ENCODE results near the gene TMA16. TPM values are rescaled to one million over a fixed set of nuclear protein-coding genes. Genes with fewer than 3 reads are reported as not detected.

Gene TMA16
- total and polyA plus RNA-seq, 2 donors (not counting 1 experiment from before 2014, with no cell fraction given) = 21.0 to 21.5 TPM

- H3K27me3 ChIP-seq (ENCODE audit: control insufficient read depth, insufficient read depth, low read length) = no peaks in the 10 kb centered on the region
- TF ChIP-seq CTCF (conservative IDR thresholded peaks at IDR 0.05 in 1 of 2, IDR thresholded peaks at IDR 0.05 in 1 of 2; ENCODE audit: low read depth in 1 of 2, low read length in 2 of 2) (no peak), EZH2 (IDR thresholded peaks at IDR 0.05; ENCODE audit: low read length, missing control alignments) (no peak)
- H3K9me3 ChIP-seq (ENCODE audit: control insufficient read depth, insufficient read depth, low read depth, low read length) = no peaks in the 10 kb centered on the region
- H2AFZ ChIP-seq (ENCODE audit: low read length) = no peak overlapping the region
- H3K9ac ChIP-seq (ENCODE audit: insufficient read depth, low read length) = no peak overlapping the region
- peaks cover 7% of the 10 kb centered on the region for H3K4me1 ChIP-seq (ENCODE audit: control insufficient read depth, extremely low read depth, insufficient read depth, low read length)
- no peak overlapping the region for H3K4me3 ChIP-seq (replicated peaks in 1 of 4; ENCODE audit: control extremely low read depth in 1 of 4, insufficient read depth in 1 of 4, low read depth in 3 of 4, low read length in 4 of 4)
- no peaks in the 10 kb centered on the region for H3K79me2 ChIP-seq (ENCODE audit: control insufficient read depth, insufficient read depth, low read length)
- H4K20me1 ChIP-seq (ENCODE audit: control insufficient read depth, extremely low read depth, insufficient read depth, low read length) = no peaks in the 10 kb centered on the region
- no peaks in the 10 kb centered on the region for H3K36me3 ChIP-seq (ENCODE audit: control insufficient read depth, insufficient read depth, low read length)
- no peak overlapping the region for H3K4me2 ChIP-seq (ENCODE audit: extremely low read depth, insufficient read depth, low read length)
- H3K27ac ChIP-seq (ENCODE audit: insufficient read depth, low read length) = no peak overlapping the region
- peak in 1 of 2 donors; percentile 40 for DNase-seq (ENCODE audit: low read depth in 2 of 2)
Observed at GRCh38 chr4:163540448-163540847, 46.0 kb downstream of the TMA16 start.

- Histone ChIP-seq H3K36me3 (ENCODE audit: control insufficient read depth, insufficient read depth, low read length) (no peaks in the 10 kb centered on the region), H2AFZ (ENCODE audit: low read length) (no peak overlapping the region), H3K4me2 (ENCODE audit: extremely low read depth, insufficient read depth, low read length) (no peak overlapping the region), H3K9me3 (ENCODE audit: control insufficient read depth, insufficient read depth, low read depth, low read length) (no peaks in the 10 kb centered on the region), H4K20me1 (ENCODE audit: control insufficient read depth, extremely low read depth, insufficient read depth, low read length) (no peaks in the 10 kb centered on the region), H3K9ac (ENCODE audit: insufficient read depth, low read length) (no peak overlapping the region), H3K4me3 (replicated peaks in 1 of 4; ENCODE audit: control extremely low read depth in 1 of 4, insufficient read depth in 1 of 4, low read depth in 3 of 4, low read length in 4 of 4) (no peak overlapping the region), H3K27ac (ENCODE audit: insufficient read depth, low read length) (no peak overlapping the region), H3K27me3 (ENCODE audit: control insufficient read depth, insufficient read depth, low read length) (no peaks in the 10 kb centered on the region), H3K4me1 (ENCODE audit: control insufficient read depth, extremely low read depth, insufficient read depth, low read length) (peaks cover 7% of the 10 kb centered on the region), H3K79me2 (ENCODE audit: control insufficient read depth, insufficient read depth, low read length) (no peaks in the 10 kb centered on the region)
- no peak for TF ChIP-seq CTCF (conservative IDR thresholded peaks at IDR 0.05 in 1 of 2, IDR thresholded peaks at IDR 0.05 in 1 of 2; ENCODE audit: low read depth in 1 of 2, low read length in 2 of 2)
- no peak for TF ChIP-seq EZH2 (IDR thresholded peaks at IDR 0.05; ENCODE audit: low read length, missing control alignments)
- peak; percentile 92 to 93 for DNase-seq (ENCODE audit: low read depth in 2 of 2)
Observed at GRCh38 chr4:163540977-163541376, 46.5 kb downstream of the TMA16 start.

- no peaks in the 10 kb centered on the region for H3K79me2 ChIP-seq (ENCODE audit: control insufficient read depth, insufficient read depth, low read length)
- no peak overlapping the region for H3K27ac ChIP-seq (ENCODE audit: insufficient read depth, low read length)
- H3K9me3 ChIP-seq (ENCODE audit: control insufficient read depth, insufficient read depth, low read depth, low read length) = no peaks in the 10 kb centered on the region
- H3K4me2 ChIP-seq (ENCODE audit: extremely low read depth, insufficient read depth, low read length) = no peak overlapping the region
- no peaks in the 10 kb centered on the region for H3K27me3 ChIP-seq (ENCODE audit: control insufficient read depth, insufficient read depth, low read length)
- DNase-seq (ENCODE audit: low read depth in 2 of 2) = peak in 1 of 2 donors; percentile 80
- H3K9ac ChIP-seq (ENCODE audit: insufficient read depth, low read length) = no peak overlapping the region
- H2AFZ ChIP-seq (ENCODE audit: low read length) = no peak overlapping the region
- peaks cover 7% of the 10 kb centered on the region for H3K4me1 ChIP-seq (ENCODE audit: control insufficient read depth, extremely low read depth, insufficient read depth, low read length)
- no peak for TF ChIP-seq EZH2 (IDR thresholded peaks at IDR 0.05; ENCODE audit: low read length, missing control alignments)
- TF ChIP-seq CTCF (conservative IDR thresholded peaks at IDR 0.05 in 1 of 2, IDR thresholded peaks at IDR 0.05 in 1 of 2; ENCODE audit: low read depth in 1 of 2, low read length in 2 of 2) = no peak
- H3K4me3 ChIP-seq (replicated peaks in 1 of 4; ENCODE audit: control extremely low read depth in 1 of 4, insufficient read depth in 1 of 4, low read depth in 3 of 4, low read length in 4 of 4) = no peak overlapping the region
- H3K36me3 ChIP-seq (ENCODE audit: control insufficient read depth, insufficient read depth, low read length) = no peaks in the 10 kb centered on the region
- H4K20me1 ChIP-seq (ENCODE audit: control insufficient read depth, extremely low read depth, insufficient read depth, low read length) = no peaks in the 10 kb centered on the region
Observed at GRCh38 chr4:163542275-163542674, 47.8 kb downstream of the TMA16 start.
